Thoracic aorta (tissue), 2 donors: Measurements from ENCODE around the gene WDPCP. TPM values are rescaled to one million over a fixed set of nuclear protein-coding genes. Genes with fewer than 3 reads are reported as not detected.
"Not testable (repeated sequence)": the region's sequence is repeated elsewhere in the genome, so short reads cannot be mapped to it uniquely, and the experiment has no call there.

Experiments used
- ATAC-seq: fragments of 150-250 bp; one replicate; pipeline ENCODE4 v1.8.0; 2017; ENCODE audit warnings: low read depth; ENCODE audit not compliant: insufficient number of reproducible peaks, low FRiP score
- DNase-seq: peaks from one replicate; pipeline ENCODE4 v3.0.0-alpha.2; 2020; ENCODE audit warnings: low spot score
- H3K27ac ChIP-seq, 2 donors: fragments of 200-600 bp; sonication (generic); 1 replicate in 1 of 2; 2 replicates in 1 of 2; pipeline ENCODE4 v1.5.1; 2016; ENCODE audit warnings: mild to moderate bottlenecking in 2 of 2, moderate library complexity in 2 of 2
- H3K27me3 ChIP-seq: fragments of 200-600 bp; sonication (generic); replicated peaks from 2 replicates; pipeline ENCODE4 v1.6.0; 2016; ENCODE audit warnings: mild to moderate bottlenecking; ENCODE audit not compliant: insufficient read depth
- H3K36me3 ChIP-seq: fragments of 200-600 bp; sonication (generic); one replicate; pipeline ENCODE4 v1.5.1; 2016
- H3K4me1 ChIP-seq, 2 donors: fragments of 200-600 bp; sonication (generic); 1 replicate in 1 of 2; 2 replicates in 1 of 2; pipeline versions ENCODE4 v1.5.1 to v1.6.0; 2016; ENCODE audit warnings: low read depth in 2 of 2, mild to moderate bottlenecking in 1 of 2; ENCODE audit not compliant: control insufficient read depth in 1 of 2
- H3K4me3 ChIP-seq: fragments of 200-600 bp; sonication (generic); 2 replicates; pipeline ENCODE4 v1.5.1; 2016; ENCODE audit warnings: mild to moderate bottlenecking
- H3K9me3 ChIP-seq: fragments of 200-600 bp; sonication (generic); 2 replicates; pipeline ENCODE4 v1.5.1; 2016
- total RNA-seq, 2 donors: library from RNA; depleted of rRNA; stranded (reverse); fragments of >200 nt; gene quantifications; one replicate each; pipeline versions ENCODE4 v1.1.0 to v1.2.3, GENCODE V29; 2016
- TF ChIP-seq, protein P1 (sequence below): fragments of 200-600 bp; sonication (generic); IDR thresholded peaks from one replicate; pipeline ENCODE4 v1.5.1; 2019; ENCODE audit warnings: antibody characterized with exemption

Gene WDPCP
- total RNA-seq, 2 donors from 2014 or later = 13.7 to 16.2 TPM

DNA sequence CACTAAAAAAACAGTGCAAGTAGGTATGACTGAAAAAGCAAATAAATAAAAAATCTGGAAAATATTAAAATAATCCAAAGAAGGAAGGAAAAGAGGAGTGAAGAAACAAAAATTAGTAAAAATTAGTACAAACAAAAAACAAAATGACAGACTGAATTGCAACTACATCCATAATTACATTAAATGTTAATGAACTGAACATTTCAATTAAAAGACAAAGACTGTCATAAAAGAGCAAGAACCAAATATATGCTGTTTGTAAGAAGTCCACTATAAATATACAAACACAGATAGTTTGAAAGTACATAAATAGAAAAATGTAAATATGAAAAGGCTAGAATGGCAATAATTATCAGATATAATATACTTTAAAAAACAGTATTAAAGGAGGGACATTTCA is 267.6 kb downstream of the WDPCP start:
- no peak overlapping the region for H3K4me3 ChIP-seq
- H3K4me1 ChIP-seq = no peaks in the 10 kb centered on the region
- TF ChIP-seq, protein P1, sequence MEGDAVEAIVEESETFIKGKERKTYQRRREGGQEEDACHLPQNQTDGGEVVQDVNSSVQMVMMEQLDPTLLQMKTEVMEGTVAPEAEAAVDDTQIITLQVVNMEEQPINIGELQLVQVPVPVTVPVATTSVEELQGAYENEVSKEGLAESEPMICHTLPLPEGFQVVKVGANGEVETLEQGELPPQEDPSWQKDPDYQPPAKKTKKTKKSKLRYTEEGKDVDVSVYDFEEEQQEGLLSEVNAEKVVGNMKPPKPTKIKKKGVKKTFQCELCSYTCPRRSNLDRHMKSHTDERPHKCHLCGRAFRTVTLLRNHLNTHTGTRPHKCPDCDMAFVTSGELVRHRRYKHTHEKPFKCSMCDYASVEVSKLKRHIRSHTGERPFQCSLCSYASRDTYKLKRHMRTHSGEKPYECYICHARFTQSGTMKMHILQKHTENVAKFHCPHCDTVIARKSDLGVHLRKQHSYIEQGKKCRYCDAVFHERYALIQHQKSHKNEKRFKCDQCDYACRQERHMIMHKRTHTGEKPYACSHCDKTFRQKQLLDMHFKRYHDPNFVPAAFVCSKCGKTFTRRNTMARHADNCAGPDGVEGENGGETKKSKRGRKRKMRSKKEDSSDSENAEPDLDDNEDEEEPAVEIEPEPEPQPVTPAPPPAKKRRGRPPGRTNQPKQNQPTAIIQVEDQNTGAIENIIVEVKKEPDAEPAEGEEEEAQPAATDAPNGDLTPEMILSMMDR = no peak
- no peak for DNase-seq
- no peak for ATAC-seq
- H3K36me3 ChIP-seq = no peaks in the 10 kb centered on the region
- H3K27me3 ChIP-seq = no peaks in the 10 kb centered on the region
- H3K27ac ChIP-seq = no peak overlapping the region
- peaks cover 2% of the 10 kb centered on the region for H3K9me3 ChIP-seq

DNA sequence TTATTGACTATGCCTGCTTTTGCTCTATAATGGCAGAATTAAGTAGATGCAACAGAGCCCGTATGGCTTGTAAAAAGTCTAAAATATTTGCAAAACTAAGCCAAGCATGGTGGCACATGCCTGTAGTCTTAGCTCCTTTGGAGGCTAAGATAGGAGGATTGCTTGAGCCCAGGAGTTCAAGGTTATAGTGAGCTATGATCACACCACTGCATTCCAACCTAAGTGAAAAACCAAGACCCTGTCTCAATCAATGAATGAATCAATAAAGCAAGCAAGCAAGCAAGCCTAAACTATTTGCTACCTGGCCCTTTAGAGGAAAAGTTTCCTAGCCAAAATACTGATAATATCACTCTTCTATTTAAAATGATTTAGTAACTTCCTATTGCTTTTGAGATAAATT is 277.7 kb downstream of the WDPCP start:
- ATAC-seq = no peak
- TF ChIP-seq, protein P1 = no peak
- Histone ChIP-seq H3K27ac (no peak overlapping the region), H3K4me1 (no peaks in the 10 kb centered on the region), H3K4me3 (no peak overlapping the region), H3K27me3 (no peaks in the 10 kb centered on the region), H3K36me3 (no peaks in the 10 kb centered on the region), H3K9me3 (peaks cover 3% of the 10 kb centered on the region)
- DNase-seq = no peak

DNA sequence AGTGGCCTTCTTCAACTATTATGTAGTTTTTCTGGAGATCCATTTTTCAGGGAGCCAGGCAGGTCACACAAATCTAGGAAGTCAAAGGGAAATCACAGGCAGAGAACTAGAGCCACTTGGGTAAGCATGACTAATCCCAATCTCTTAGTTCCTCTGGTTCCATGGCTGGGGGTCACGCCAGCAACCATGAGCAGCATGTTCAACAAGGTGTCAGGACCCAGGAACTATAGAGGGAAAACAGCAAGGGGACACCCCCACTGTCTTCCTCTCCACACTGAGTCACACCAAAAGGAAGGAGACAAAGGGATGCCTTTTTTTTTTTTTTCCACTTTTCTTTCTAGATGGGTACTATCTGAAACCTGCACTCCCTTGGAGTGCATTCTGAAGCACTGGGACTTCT is 286.8 kb downstream of the WDPCP start:
- DNase-seq (no peak), ATAC-seq (no peak)
- Histone ChIP-seq H3K4me1 (no peaks in the 10 kb centered on the region), H3K36me3 (no peaks in the 10 kb centered on the region), H3K9me3 (peaks cover 37% of the 10 kb centered on the region), H3K4me3 (no peak overlapping the region), H3K27ac (no peak overlapping the region), H3K27me3 (no peaks in the 10 kb centered on the region)
- TF ChIP-seq, protein P1 = no peak

DNA sequence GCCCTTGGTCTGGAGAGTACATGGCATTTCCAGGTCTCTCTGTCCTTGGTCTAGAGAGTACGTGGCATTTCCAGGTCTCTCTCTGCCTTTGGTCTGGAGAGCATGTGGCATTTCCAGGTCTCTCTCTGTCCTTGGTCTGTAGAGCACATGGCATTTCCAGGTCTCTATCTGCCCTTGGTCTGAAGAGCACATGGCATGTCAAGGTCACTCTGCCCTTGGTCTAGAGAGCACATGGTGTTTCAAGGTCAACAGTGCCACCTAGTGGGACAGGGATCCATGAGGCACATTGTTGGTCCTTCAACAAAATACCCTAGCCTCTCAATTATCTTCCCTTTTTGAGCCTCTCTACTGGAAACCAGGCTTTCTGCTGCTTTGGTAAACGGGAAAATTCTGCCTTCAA is 287.4 kb downstream of the WDPCP start:
- Histone ChIP-seq H3K36me3 (no peaks in the 10 kb centered on the region), H3K4me1 (no peaks in the 10 kb centered on the region), H3K9me3 (peaks cover 37% of the 10 kb centered on the region), H3K4me3 (no peak overlapping the region), H3K27me3 (no peaks in the 10 kb centered on the region), H3K27ac (no peak overlapping the region)
- TF ChIP-seq, protein P1 = no peak
- ATAC-seq (no peak), DNase-seq (no peak)

DNA sequence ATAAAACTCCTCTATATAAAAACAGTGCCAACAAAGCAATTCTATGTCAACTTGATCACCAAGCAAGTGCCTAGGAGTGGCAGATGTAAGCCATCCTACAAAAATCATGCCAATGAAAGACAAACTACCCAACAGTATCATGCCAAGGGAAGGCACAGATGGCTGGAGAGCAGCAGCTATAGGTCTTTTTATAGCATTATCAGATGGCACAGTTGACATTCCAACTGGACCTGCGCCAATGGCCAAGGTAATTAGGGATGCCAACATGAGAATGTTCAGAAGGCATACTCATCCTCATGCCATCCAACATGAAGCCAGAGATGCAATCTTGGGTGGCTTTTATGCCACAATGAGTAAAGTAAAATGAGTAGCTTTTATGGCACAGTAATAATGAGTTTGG is 300.3 kb downstream of the WDPCP start:
- ATAC-seq = no peak
- no peak for DNase-seq
- H3K36me3 ChIP-seq = no peaks in the 10 kb centered on the region
- TF ChIP-seq, protein P1 = no peak
- no peak overlapping the region for H3K4me3 ChIP-seq
- no peak overlapping the region for H3K27ac ChIP-seq
- H3K4me1 ChIP-seq = no peaks in the 10 kb centered on the region
- no peaks in the 10 kb centered on the region for H3K27me3 ChIP-seq
- peaks cover 13% of the 10 kb centered on the region for H3K9me3 ChIP-seq

DNA sequence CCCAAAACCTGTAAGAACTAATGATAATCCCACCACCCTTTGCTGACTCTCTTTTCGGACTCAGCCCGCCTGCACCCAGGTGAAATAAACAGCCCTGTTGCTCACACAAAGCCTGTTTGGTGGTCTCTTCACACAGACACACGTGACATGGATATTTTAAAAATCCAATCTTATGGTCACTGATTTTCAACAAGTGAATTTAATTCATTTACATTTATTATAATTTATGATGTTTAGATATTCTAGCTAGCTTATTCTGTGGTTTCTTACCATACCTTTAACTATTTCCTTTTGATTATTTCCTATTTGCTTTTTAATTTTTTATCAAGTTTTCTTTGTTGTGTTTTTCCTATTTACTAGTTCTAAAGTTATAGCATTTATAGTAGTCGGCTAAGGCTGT is 301.8 kb downstream of the WDPCP start:
- DNase-seq, ATAC-seq, H3K4me1 ChIP-seq, H3K27ac ChIP-seq, H3K36me3 ChIP-seq, H3K27me3 ChIP-seq, H3K4me3 ChIP-seq: not testable (repeated sequence)
- peaks cover 20% of the 10 kb centered on the region for H3K9me3 ChIP-seq
